GM19193 (cell line): ENCODE measurements around the gene MGAT4B.

Experiments used
- POLR2A ChIP-seq: IDR thresholded peaks from 4 replicates; pipeline ENCODE4 v1.6.1; 2011; ENCODE audit not compliant: insufficient read depth, insufficient read length; ENCODE audit errors: extremely low read depth

The MGAT4B gene

DNA sequence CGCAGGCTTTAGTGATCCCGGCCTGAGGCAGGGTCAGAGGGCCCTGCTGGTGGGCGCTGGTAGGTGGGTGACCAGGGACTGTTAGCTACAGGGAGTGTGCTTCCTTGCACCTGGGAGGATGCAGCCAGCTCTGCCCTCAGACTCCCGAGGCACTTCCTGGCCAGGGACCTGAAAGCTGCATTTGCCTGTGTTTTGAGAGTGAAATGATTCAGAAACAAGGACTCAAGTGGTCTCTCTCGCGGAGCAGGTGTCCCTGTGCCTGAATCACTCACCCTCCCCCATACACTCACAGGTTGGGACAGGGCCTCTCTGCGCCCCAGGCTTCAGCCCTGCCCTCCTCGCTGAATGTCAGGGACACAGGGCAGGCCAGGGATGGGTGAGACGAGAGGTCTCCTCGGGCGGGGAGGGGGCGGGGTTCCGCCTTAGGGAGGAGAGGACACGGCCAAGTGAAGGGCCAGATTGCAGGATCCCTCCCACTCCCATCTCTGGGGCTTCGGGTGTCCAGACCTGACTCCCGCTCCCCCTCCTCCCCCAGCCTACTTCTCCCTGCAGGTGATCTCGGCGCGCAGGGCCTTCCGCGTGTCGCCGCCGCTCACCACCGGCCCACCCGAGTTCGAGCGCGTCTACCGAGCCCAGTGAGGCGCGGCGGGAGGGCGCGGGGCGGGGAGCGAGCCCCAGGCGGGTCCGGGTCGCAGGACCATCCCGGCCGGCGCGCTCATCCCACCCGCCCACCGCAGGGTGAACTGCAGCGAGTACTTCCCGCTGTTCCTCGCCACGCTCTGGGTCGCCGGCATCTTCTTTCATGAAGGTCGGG is 11.4 kb downstream of the MGAT4B start:
- no peak for TF ChIP-seq POLR2A

- TF ChIP-seq POLR2A = no peak
These were observed 12.1 kb downstream of the MGAT4B start for GRCh38 chr5:179794575-179794974.

DNA sequence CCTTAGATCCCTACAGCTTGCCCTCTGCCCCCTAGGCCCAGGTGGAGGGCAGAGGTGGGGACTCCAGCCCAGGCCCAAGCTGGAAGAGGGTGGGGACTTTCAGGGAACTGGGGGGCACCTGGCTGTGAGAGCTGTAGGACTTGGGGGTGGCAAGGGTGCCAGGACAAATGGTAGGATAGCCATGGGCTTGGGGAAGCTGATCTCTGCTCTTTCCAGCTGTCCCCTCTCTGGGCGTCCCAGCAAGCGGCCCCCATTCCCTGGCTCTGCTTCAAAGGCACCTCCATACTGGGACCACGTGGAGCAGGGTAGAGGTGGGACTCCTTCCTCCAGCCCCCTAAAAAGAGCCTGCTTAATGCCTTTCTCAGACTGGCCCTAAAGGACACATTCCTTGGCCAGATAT is 12.5 kb downstream of the MGAT4B start:
- TF ChIP-seq POLR2A = no peak

GRCh38 chr5:179793468-179794139 is 13.1 kb downstream of the MGAT4B start, which contains the start of gene LTC4S:
LTC4S (plus strand) TSS chr5:179793986; CDS start chr5:179794081, 95 bp downstream.
- no peak for TF ChIP-seq POLR2A

GRCh38 chr5:179792612-179793467 is 13.8 kb downstream of the MGAT4B start:
- no peak for TF ChIP-seq POLR2A

GRCh38 chr5:179791881-179792611 is 14.6 kb downstream of the MGAT4B start:
- no peak for TF ChIP-seq POLR2A

DNA sequence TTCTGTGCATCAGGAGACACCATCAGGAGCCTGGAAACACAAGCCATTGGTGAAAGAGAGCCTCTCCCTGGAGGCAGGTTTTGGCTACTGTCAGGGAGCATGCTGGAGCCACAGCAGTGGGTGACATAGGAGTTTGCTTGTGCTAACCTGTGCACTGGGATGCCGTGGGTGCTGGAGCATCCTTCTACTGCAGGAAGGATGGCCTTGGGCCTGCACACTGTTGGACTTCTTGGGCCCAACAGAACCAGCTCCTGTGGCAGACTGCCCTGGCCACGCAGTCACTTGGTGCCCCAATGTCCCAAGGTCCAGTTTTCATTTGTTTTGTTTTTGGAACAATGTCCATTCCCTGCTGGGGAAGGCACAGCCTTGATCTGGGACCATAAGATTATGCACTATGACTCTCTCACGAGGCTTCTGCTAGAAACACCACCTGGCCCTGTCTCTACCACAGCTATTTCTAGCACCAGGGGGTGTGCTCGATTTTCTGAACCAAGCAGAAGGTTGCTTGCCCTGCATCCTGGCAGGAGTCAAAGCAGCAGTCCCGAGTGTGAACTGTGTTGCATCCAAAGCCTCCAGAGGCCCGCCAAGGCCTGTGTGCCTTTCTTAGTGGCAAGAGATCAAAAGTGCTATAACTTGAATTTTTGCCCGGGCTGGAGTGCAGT is 18.3 kb downstream of the MGAT4B start:
- TF ChIP-seq POLR2A = no peak

GRCh38 chr5:179786861-179787260 is 19.8 kb downstream of the MGAT4B start:
- no peak for TF ChIP-seq POLR2A

DNA sequence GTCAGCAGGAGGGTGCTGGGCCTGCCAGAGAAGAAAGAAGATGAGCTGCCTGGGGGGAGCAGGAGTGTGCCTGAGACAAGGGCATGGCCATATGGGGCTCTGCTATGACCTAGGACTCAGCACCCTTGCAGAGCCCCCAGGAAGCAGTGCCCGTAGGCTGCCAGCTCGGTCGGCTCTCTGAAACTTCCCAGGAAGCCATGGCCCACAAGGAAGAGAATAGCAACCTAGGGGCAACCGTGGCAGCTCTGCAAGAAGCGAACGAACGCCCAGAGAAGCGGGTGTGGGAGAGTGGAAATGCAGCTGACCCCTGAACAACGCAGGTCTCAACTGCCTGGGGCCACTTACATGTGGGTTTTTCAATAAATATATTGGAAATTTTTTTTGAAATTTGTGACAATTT is 23.5 kb downstream of the MGAT4B start:
- no peak for TF ChIP-seq POLR2A

- no peak for TF ChIP-seq POLR2A
These were observed 24.8 kb downstream of the MGAT4B start for GRCh38 chr5:179781846-179782245.

GRCh38 chr5:179780362-179780761 is 26.3 kb downstream of the MGAT4B start:
- no peak for TF ChIP-seq POLR2A

DNA sequence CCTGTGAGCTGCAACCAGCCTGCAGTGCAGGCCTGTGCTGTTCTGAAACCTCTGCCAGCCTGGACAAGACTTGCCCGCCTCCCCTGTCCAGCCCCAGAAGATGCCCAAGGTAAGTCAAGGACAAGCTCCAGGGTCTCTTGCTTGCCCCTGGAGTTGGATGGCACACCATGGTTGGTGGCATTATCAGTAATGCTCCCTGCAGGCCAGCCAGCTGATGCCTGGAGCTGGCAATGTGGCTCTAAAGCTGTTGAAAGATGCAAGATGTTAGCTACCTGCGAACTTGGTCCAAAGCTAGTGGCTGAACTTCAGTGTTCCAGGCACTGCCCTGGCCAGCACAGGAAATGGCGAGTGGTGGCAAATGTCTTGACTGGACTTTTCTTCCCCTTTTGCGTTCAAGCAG is 26.8 kb downstream of the MGAT4B start:
- TF ChIP-seq POLR2A = no peak

DNA sequence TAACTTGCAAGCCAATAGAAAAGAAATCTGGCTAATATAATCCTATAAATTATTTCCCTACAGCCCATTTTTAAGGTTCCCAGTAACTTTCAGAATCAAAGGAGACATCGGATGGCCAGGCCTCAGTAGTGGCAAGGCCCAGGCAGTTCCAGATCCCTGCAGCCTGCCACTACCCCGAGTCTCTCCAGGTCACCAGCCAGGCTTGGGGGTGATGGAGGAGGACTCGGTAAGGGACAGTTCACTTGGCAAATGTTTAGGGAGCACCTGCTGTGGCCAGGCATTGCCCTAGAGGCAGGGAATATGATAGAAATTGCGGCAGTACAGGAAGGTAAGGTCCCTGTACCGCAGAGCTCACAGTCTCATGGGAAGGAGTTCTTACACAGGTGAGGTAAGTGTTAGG is 28.1 kb downstream of the MGAT4B start:
- no peak for TF ChIP-seq POLR2A

- TF ChIP-seq POLR2A = no peak
These were observed 28.8 kb downstream of the MGAT4B start for GRCh38 chr5:179777909-179778308.

DNA sequence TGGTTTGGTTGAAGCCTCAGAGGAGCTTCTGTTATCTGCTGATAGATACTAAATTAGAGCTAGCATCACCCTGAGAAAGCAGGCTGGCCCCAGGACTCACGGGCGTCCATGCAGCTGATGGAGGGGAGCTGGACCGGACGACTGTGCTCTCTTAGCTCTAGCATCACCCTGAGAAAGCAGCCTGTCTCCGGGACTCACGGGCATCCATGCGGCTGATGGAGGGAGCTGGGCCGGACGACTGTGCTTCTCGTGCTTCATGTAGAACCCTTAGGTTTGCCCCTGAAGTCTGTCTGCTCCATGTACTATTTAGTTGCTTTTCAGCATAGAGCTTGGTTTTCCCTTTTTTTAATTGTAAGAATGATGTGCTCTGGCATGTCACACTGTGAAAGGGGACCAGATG is 29.2 kb downstream of the MGAT4B start:
- no peak for TF ChIP-seq POLR2A

DNA sequence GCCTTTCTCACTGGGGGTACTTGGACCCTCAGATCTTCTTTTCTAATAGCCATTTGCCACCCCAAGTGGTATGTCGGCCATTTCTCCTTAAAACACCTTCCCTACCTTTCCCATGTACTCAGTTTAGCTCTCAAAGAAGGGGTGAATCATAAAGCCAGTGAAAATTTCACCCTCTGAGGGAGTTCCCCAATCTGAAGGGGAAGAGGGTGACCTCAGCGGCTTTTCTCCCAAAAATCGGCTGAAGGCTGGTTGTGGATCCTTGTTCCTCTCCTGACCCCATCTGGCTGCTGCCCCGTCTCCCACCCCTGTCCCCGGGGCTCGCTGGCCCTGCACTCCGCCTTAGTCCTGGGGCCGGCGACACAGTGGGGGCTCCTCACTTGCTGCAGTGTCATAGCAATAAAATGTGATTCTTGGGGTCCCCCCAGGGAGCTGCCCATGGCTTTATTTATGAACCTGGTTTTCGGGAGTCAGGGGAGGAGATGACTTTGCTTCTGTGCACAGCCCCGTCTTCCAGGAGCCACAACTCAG is 30.2 kb downstream of the MGAT4B start:
- TF ChIP-seq POLR2A = no peak
